NCI-H774 (cell line): Measurements from ENCODE around the gene COL23A1.
"Not testable (repeated sequence)": the region's sequence is repeated elsewhere in the genome, so short reads cannot be mapped to it uniquely, and the experiment has no call there.

Experiments
- DNase-seq: peaks from one replicate; lab custom pipeline; 2025; lab: John Stamatoyannopoulos, UW

Gene COL23A1

DNA sequence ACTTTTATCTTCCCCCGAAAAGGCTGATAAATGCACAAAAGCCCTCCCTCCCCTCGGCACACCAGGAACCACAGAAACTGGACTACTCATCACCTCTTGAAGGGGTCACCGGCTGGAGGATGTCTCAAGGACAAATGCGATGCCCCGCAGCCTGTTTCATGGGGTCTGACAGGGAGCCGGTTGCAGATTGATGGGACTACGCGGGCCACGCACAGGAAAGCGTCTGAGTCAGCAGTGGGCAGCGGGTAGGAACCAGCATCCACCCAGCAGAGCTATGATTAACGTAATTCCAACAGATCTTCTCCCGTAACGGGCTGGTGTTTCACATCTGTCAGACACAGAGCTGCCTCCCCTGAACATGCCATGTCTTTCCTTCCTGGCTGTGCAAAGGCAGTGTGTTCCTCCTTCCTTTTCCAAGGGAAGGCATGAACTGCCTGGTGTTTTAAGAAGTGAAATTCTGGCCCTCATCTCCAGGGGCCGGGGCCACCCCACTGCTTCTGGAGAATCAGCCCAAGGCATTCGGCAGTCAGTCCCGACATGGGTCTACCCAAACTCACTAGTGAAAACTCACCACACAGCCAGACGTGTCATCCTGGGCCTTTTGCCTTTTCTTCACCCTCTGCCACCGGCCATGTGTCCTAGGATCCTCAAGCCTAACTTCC, 213.1 kb downstream of the COL23A1 start:
- DNase-seq, result no peak

DNA sequence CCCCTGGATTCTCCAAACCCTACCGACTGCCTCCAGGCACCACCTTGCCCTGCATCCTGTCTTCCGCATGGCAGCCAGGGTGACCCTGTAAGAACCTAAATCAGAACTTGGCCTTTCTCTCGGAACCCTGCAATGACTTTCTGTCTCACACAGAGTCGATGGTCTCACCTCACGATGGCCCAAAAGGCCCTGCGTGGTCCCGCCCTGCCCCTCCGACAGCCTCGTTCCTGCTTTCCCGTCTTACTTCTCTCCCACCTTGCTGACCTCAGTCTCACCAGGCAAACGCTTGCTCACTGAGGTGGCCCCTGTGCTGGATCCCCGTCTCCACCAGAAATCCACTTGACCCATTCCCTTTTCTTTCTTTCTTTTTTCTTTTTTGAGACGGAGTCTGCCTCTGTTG, 214.8 kb downstream of the COL23A1 start:
- DNase-seq, result no peak

DNA sequence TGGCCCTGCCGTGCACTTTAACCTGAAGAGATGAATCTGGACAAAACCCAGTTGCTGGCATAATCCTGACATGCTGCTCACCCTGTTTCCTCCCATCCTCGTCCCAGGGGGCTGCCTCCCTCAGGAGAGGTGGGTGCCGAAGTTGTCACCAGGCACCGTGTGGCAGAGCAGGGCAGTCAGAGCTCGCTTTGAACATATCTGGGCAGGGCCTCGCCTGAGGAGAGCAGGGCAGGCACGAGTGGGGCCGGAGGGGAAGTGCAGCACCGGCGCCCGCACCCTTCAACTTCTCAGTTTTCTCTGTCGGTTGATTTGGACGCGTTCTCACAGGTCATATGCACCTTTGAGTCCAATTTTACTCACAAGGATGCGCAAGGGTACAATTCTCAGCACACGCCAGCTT, 216.5 kb downstream of the COL23A1 start:
- DNase-seq, result no peak

DNA sequence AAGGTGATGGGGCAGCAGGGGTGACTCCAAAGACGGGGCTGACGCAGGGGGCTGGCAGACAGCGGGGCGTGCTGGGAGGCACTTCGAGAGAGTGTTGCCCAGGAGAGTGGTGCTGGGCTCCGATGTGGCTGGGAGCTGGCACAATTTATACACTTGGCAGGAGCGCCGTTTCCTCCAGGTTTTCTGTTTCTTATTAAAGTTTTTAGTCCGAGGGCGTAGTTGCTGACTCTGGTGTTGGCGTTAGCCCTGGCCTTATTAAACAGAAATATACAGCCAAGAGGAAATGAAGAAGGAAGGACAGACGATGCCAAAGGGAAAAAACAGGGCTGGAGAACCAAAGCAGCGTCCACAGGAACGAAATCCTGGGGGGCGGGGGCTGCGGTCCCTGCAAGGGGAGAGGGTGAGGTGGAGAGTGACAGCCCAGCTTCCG, 218.0 kb downstream of the COL23A1 start:
- no peak for DNase-seq

DNA sequence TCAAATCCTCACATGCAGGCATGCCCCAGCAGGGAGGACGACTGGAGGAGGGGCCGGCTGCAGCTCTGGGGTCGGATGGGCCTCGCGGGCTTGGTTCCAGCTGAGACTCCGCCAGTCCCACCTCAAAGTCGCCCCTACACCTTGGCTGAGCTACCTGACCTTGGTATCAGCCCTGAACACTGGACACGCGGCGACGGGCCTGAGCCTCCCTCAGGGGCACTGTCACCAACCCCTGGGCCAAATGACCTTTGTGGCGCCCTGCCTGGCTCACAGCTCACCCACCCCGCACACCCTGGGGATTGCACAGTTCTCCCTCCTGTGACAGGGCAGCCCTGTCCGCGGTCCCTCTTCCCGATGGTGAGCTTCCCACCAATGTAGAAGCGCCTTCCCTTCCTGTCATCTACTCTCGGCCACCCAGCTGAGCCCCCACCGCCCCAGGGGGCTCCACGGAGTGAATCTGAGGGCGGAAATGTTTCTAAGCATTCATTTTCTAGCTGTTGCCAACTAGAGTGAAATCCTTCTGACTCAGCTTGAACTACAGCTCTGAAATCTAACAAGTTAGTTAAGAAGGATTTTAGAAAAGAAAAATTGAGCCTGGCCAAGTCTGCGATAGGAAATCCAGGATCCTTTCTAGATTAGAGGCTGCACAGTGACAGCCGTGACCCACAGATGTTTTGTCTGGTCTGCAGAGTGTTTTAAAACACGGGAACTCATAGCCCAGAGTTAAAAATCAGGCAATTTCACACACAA, 218.7 kb downstream of the COL23A1 start:
- DNase-seq, result no peak

DNA sequence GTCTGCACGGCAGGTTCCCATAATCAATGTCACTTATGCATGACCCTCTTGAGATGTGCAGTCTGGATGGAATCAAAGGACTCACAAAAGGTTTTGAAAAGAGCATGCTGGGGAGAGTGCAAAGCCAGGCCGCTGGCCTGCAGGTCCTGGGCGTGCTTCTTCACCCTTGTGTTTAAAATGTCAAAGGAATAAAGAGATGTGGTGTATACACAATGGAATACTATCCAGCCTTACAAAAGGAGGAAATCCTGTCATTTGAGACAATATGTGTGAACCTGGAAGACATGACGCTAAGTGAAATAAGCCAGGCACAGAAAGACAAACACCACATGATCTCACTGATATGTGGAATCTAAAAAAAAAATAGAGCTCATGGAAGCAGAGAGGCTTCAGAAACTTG, 220.1 kb downstream of the COL23A1 start:
- no peak for DNase-seq

DNA sequence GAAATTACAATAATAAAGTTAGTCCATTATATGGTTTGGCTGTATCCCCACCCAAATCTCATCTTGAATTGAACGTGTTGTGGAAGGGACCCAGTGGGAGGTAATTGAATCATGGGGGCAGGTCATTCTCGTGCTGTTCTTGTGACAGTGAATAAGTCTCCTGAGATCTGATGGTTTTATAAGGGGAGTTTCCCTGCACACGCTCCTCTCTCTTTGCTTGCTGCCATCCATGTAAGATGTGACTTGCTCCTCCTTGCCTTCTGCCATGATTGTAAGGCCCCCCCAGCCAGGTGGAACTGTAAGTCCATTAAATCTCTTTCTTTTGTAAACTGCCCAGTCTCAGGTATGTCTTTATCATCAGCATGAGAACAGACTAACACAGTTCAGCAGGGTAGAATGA, 220.7 kb downstream of the COL23A1 start:
- not testable (repeated sequence) for DNase-seq

DNA sequence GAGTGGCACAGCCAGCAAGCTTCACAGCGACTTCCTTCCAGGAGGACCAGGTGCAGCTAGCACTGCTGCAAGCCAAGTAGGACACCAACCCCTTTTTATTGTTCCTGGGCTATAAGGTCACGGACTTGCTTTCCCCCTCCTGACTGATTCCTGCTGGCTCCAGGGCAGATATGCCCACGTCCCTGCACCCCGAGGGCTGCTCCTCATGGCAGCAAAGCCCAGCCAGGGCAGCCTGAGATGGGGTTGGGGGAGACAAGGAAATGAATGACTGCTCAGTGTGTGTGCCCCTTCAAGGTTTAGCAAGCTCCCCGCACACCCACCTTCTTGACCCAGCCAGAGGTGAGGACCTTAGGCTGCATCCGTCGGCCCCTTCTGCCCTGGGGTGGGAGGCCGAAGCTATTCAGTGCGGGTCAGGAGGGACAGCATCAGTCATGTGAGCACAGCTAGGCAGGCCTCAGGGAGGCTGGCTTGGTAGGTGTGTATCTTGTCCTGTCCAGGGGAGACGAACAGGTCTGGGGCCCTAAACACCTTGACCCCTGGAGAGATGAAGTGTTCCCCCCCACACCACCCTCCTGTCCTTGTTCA, 221.4 kb downstream of the COL23A1 start:
- no peak for DNase-seq

DNA sequence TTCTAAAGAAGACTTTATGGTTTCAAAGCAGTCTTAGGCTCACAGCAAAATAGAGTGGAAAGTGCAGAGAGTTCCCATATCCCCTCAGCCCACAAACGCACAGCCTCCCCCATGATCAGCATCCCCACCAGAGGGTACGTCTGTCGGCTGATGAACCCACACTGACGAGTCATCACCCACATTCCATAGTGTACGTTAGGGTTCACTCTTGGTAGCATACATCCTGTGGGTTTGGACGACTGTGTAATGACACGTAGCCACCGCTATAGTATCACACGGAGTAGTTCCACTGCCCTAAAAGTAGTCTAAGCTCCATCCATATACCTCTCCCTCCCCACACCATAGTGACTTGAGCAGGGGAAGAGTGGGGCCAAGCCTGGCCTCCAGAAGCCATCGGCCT, 221.9 kb downstream of the COL23A1 start:
- DNase-seq, result no peak

DNA sequence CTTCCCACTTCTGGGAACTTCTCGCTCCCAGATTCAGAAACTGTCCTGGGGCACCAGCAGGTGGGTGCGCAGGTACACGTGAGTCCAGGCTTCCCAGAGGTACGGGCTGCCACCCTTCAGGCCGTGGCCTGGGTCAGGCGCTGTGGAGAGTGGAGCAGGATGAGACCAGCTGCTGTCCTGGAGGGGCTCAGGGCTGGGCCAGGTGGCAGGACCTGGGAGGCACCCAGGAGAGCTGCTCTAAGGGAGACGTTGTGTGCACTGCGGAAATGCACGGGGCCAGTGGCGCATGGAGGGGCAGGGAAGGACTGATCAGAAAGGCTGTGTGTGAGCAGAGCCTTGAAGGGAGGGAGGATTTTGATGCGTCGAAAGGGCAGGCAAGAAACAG, 222.5 kb downstream of the COL23A1 start:
- no peak for DNase-seq

DNA sequence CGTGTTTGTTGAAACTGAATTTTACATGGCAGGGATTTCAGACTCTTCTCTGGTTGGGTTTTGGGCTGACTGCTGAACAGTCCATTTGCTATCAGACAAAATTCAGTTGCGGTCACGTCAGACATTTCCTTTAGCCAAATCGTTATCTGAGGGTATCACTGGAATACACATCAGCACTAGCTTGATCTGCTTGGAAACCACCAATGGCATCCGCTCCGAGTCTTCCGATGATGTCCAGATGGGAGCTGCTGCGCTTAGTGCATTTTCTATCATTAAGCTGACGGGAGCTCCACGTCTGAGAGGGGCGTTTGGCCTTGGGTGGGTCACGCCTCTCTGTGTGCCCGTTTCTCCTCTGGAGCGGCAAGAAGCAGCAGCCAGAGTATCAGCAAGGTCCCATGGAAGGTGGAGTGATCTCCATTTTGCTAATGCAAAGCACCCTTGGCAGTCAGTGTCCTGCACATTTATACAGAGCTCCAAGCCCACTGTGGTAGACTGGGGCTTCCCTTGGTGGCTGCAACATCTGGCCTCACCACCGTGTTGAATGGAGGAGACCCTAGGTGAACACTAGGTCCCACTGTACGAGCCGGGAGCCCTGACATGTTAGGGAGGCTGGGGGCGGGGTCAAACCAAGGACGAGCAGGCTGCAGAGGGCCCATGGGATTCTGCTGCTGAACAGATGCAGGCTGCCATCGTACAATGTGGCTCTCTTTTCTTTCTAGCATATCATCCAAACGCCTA, 223.0 kb downstream of the COL23A1 start:
- DNase-seq, result no peak

DNA sequence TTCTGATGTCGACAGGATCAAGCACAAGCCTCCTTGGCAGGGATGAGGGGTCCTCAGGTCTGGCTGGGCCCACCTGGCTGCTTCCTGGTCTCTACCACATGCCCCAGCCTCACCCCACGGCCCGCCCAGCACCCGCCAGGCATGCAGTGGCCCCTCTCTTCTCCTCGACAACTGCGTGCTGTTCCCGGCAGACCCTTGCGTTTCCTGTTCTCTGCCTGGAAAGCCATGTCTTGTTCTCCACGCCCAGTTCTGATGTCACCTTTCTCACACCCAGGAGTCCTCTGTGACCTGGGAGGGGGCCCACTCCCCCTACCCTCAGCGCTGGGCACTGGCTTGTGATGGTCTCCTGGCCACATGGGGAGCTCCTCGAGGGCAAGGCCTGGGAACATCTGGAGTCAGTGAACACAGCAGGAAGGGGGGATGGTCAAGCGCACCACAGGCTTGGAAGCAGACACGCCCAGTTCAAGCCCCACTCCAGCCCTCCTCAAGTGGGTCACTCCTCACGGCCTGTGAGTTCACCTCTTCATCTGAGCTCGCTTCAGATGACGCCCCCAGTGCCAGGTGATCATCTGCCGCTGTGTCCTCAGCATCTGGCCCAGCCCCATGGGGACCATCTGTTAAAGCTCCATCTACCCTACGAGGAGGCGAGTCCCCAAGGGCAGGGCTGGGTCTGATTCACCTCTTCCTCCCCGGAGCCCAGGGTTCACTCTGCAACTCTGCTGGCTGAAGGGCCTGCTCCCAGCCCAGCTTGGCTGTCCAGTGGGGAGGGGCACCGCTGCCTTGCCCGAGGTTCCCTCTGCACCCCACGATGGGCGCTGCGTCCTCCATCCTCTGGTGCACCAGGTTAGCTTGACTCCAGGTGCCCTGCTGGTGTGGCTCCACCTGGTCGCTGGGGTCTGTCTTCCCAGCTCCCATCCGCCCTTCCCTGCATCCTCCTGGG, 224.4 kb downstream of the COL23A1 start:
- DNase-seq, result no peak

DNA sequence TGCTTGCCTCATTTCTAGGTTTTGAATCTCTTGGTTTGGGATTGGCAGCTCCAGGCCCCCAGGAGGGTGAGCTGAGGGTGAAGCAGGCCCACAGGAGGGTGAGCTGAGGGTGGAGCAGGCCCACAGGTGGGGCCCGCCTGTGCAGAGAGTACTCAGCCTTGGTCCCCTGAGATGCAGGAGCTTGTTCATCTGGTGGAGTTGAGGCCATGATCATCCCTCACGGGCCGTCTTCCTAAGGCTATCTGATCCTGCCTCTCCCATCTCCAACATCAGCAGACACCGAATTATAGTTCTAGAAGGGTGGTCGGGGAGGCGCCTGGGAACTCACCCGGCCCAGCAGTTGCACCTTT, 225.9 kb downstream of the COL23A1 start:
- no peak for DNase-seq

DNA sequence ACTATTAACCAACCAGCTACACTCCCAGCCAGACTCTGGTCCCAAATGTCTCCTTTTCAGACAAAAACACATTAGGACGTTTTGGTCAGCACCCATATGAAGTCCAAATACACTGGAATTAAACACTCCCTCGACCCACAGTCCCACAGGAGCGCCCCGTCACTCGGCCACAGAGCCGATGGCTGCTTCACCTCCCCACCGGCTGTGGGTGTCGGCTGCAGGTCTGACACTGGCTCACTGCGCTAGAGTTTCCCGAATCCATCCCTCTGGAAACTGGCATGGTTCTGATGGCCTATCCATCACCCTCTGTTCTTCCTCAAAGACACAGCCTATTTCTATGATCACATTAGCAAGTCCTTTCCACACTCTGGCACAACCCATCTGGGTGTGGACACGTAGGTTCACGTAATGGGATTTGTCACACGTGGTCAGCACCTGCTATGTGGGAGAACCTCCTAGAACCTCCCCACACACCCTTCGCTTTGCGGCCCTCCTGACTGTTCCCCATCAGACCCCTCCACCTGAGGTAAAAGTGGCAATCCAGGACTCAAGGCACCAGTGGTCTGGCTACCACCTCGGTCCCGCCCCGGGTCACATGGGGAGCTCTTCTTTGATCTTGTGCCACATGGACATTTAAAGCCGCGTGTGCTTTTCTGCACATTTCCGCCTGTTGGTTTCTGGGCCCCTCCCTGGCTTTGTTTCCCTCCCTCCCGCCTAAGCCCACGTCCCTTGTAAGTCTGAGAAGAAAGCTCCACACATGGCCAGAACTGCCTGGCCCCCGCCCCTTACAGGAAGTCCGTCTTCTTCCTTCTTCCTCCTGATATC, 226.5 kb downstream of the COL23A1 start:
- DNase-seq, result no peak

DNA sequence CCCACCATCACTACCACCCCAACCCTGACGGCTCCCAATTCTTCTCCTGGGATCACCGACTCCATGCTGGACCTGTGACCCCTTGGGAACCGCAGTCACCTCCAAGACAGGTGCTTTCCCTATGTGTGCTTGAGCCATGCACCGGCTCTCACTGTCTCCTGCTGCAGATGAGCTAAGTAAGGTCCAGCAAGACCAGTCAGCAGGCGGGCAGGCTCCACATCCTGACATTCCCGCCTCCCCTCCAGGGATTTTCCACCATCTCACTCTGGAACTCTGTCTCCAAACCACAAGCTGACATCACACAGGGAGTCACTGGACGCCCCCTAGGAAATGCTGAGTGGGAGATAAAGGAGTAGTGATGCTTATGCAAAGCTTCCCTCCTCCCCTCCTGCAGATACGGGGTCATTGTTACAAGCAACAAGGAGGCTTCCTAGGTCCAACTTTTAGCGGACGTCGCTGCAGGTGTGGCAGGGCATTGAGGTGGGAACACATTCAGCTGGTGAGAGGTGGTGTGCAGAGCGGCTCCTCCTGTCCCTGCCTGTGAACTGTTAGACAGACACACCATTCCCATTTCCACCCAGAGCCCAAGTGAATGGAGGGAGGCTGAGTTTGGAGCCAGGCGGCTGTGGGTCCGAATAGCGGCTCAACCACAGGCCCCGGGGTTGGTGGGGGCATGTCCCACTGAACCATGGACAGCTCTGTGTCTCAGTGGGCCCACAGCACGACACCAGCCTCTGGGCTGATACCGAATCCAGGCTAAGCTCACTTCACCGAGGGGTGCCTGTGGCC, 228.3 kb downstream of the COL23A1 start:
- DNase-seq, result no peak

DNA sequence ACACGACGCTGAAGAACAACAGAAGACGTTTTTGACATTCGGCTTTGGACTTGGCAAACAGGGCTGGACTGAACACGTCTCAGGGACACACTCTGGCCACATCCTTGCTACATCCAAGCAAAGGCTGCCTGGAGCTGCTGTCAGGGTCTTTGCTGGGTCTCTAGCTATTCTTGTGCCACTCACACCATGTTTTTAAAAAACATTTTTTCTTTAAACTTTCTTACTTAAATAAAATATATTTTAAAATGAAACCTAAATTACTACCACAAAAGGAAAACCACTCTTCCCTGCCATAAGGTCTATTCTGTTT, 229.3 kb downstream of the COL23A1 start:
- DNase-seq, result no peak

DNA sequence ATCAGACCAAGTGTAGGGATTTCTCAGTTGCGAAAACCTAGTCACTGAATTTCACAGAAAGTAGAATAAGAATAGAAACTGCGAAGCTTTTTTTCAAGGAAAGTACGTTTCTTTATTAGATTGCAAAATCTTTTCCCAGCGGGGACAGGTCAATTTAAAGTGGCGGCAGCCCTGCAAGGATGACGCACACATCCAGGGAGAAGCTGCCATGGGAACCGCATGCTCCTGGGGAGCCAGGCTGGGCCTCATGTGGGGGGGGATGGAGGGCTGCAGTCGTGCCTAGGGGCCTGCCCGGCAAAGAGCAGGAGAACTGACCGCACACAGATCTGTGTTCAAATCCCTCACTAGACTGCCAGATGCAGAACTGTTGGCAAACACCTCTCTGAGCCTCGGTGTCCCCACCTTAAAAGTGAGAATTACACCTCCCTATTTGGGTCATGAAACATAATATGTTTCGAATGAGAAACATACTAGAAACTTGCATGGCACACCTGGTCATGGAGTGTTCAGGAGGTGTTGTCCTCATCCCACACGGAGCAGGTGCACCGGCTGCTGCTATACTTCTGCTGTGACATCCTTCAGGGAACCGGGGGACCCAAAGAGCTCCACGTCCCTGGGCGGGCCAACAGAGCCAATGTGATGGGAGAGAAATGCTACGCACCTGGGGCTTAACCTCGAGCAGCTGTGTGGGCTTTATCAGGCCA, 229.8 kb downstream of the COL23A1 start:
- no peak for DNase-seq

DNA sequence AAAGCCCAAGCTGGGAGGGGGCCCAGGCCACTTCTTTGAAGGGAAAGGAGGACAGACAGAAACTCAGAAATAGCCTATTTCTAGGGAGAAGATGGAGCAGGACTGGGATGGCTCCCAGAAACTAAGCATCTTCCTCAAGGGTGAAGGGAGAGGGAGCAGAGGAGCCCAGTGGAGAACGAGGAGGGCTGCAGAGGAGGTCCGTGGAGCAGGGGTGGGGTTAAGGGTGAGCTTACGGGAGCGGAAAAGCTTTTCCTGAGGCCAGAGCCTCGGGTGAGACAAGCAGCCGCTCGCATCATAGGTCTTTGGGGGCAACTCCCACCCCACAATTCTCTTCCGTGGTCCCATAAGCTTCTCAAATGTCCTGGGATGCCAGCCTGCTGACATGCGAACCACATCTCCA, 230.5 kb downstream of the COL23A1 start:
- no peak for DNase-seq

DNA sequence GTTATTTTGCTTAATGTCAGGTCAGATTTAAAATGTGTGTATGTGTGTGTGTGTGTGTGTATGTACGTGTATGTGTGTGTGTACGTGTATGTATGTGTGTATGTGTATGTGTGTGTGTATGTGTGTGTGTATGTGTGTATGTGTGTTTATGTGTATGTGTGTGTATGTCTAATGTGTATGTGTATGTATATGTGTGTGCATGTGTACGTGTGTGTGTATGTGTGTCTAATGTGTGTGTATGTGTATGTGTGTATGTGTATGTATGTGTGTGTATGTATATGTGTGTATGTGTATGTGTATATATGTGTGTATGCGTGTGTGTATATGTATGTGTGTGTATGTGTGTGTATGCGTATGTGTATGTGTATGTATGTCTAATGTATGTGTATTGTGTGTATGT, 232.5 kb downstream of the COL23A1 start:
- DNase-seq, result no peak

DNA sequence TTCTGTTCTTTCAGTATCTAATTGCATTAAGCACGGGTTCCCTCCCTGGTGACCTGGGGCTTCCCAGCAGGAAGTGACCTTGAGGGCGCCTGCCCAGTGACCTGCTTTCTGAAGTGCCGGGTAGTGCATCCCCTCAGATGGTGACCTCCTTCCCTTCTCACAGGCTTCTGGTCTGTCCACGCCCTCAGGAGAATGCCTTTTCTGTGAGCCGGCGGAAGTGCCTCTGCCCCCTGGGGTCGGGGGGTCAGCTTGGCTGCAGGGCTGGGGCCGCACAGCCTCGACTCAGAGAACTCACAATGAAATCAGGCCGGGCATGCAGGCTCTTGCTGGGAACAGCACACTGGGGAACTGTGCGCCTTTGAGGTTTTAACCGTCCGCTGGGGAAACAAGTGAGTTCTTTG, 233.1 kb downstream of the COL23A1 start:
- no peak for DNase-seq
